Smooth muscle cell (in vitro differentiated cells): ENCODE measurements around the gene TARS3. TPM values are rescaled to one million over a fixed set of nuclear protein-coding genes. Genes with fewer than 3 reads are reported as not detected.
"Not testable (repeated sequence)": the region's sequence is repeated elsewhere in the genome, so short reads cannot be mapped to it uniquely, and the experiment has no call there.

Source experiments
- DNase-seq: peaks from one replicate; lab custom pipeline; 2025; ENCODE audit not compliant: unreplicated experiment; lab: John Stamatoyannopoulos, UW
- H2AFZ ChIP-seq: fragments of 200-600 bp; sonication (generic); 2 replicates; pipeline ENCODE4 v1.6.0; 2016; ENCODE audit warnings: antibody characterized with exemption, low read depth, mild to moderate bottlenecking
- H3F3A ChIP-seq: fragments of 200-600 bp; sonication (generic); 2 replicates; pipeline ENCODE4 v1.6.0; 2017; ENCODE audit warnings: antibody characterized with exemption, low read depth
- H3K27ac ChIP-seq: fragments of 200-600 bp; sonication (generic); 2 replicates; pipeline ENCODE4 v1.5.1; 2016; ENCODE audit warnings: low read depth, mild to moderate bottlenecking
- H3K27me3 ChIP-seq: fragments of 200-600 bp; sonication (generic); 2 replicates; pipeline ENCODE4 v1.6.1; 2016; ENCODE audit warnings: low read depth, mild to moderate bottlenecking
- H3K36me3 ChIP-seq: fragments of 200-600 bp; sonication (generic); 2 replicates; pipeline ENCODE4 v1.5.1; 2016; ENCODE audit warnings: low read depth
- H3K4me1 ChIP-seq: fragments of 200-600 bp; sonication (generic); 2 replicates; pipeline ENCODE4 v1.5.1; 2016; ENCODE audit warnings: low read depth
- H3K4me2 ChIP-seq: fragments of 200-600 bp; sonication (generic); 2 replicates; pipeline ENCODE4 v1.6.0; 2016; ENCODE audit warnings: mild to moderate bottlenecking
- H3K4me3 ChIP-seq: fragments of 200-600 bp; sonication (generic); 2 replicates; pipeline ENCODE4 v1.5.1; 2016; ENCODE audit warnings: mild to moderate bottlenecking
- H3K79me2 ChIP-seq: fragments of 200-600 bp; sonication (generic); 2 replicates; pipeline ENCODE4 v1.6.0; 2016; ENCODE audit warnings: low read depth, mild to moderate bottlenecking
- H3K9ac ChIP-seq: fragments of 200-600 bp; sonication (generic); 2 replicates; pipeline ENCODE4 v1.6.0; 2016; ENCODE audit warnings: low read depth
- H3K9me3 ChIP-seq: fragments of 200-600 bp; sonication (generic); replicated peaks from 2 replicates; pipeline ENCODE4 v1.5.1; 2016; ENCODE audit warnings: low read depth
- H4K20me1 ChIP-seq: fragments of 200-600 bp; sonication (generic); 2 replicates; pipeline ENCODE4 v1.6.0; 2016; ENCODE audit warnings: low read depth
- CTCF ChIP-seq: fragments of 200-600 bp; sonication (generic); IDR thresholded peaks from 2 replicates; pipeline ENCODE4 v1.5.1; 2017; ENCODE audit warnings: borderline replicate concordance, mild to moderate bottlenecking, antibody characterized with exemption; ENCODE audit not compliant: insufficient read depth, poor library complexity, severe bottlenecking
- WGBS: methylation state at CpG from one replicate; pipeline ENCODE4 v1.1.7; 2016; ENCODE audit warnings: low lambda C conversion rate; 5-methylcytosine and 5-hydroxymethylcytosine counted together
- polyA plus RNA-seq: library from polyadenylated mRNA; unstranded; fragments of >200 nt; fragmentation: Nextera tagmentation; extraction: Ambion mirVana; gene quantifications from 2 replicates; pipeline ENCODE4 v1.2.1, GENCODE V29; 2016
- total RNA-seq: library from RNA; depleted of rRNA; stranded (reverse); fragments of >200 nt; gene quantifications from 2 replicates; pipeline ENCODE4 v1.2.3, GENCODE V29; 2014

Gene TARS3
- total and polyA plus RNA-seq, 2 experiments from 2014 or later, result 20.0 to 23.0 TPM

GRCh38 chr15:101657968-101658784 lies 66.1 kb downstream of the TARS3 start:
- TF ChIP-seq CTCF, result no peak
- H4K20me1 ChIP-seq, result no peaks in the 10 kb centered on the region
- H3K4me2 ChIP-seq, result no peak overlapping the region
- 98% methylated on average over 9 of the region's 9 CpGs for WGBS
- H3F3A ChIP-seq, result peaks cover 10% of the 10 kb centered on the region
- no peak overlapping the region for H3K9ac ChIP-seq
- no peaks in the 10 kb centered on the region for H3K36me3 ChIP-seq
- no peaks in the 10 kb centered on the region for H3K79me2 ChIP-seq
- no peaks in the 10 kb centered on the region for H3K9me3 ChIP-seq
- no peak overlapping the region for H2AFZ ChIP-seq
- no peaks in the 10 kb centered on the region for H3K4me1 ChIP-seq
- H3K27ac ChIP-seq, result no peak overlapping the region
- no peak for DNase-seq
- no peaks in the 10 kb centered on the region for H3K27me3 ChIP-seq
- no peak overlapping the region for H3K4me3 ChIP-seq

- H3K4me1 ChIP-seq, result peaks cover 3% of the 10 kb centered on the region
- no peaks in the 10 kb centered on the region for H3K9me3 ChIP-seq
- no peak overlapping the region for H3K4me3 ChIP-seq
- no peak for DNase-seq
- no peak overlapping the region for H3K4me2 ChIP-seq
- no peaks in the 10 kb centered on the region for H4K20me1 ChIP-seq
- TF ChIP-seq CTCF, result no peak
- H3K27me3 ChIP-seq, result no peaks in the 10 kb centered on the region
- no peak overlapping the region for H3K27ac ChIP-seq
- WGBS, result 96% methylated on average over 10 of the region's 10 CpGs
- H3F3A ChIP-seq, result peaks cover 10% of the 10 kb centered on the region
- H3K9ac ChIP-seq, result no peak overlapping the region
- H3K36me3 ChIP-seq, result no peaks in the 10 kb centered on the region
- no peak overlapping the region for H2AFZ ChIP-seq
- no peaks in the 10 kb centered on the region for H3K79me2 ChIP-seq
Measured at GRCh38 chr15:101657171-101657570, 67.1 kb downstream of the TARS3 start.

- not testable (repeated sequence) for H3K36me3 ChIP-seq, H3K27ac ChIP-seq, DNase-seq, H2AFZ ChIP-seq, H3K9me3 ChIP-seq, H4K20me1 ChIP-seq, H3K4me3 ChIP-seq, H3K4me2 ChIP-seq, H3K9ac ChIP-seq, H3K27me3 ChIP-seq
- Histone ChIP-seq H3K79me2 (peaks cover 17% of the 10 kb centered on the region), H3F3A (peaks cover 12% of the 10 kb centered on the region), H3K4me1 (peaks cover 14% of the 10 kb centered on the region)
- WGBS, result 98% methylated on average over 10 of the region's 10 CpGs
Measured at GRCh38 chr15:101654624-101655337, 69.5 kb downstream of the TARS3 start.

- peaks cover 14% of the 10 kb centered on the region for H3K4me1 ChIP-seq
- no peak overlapping the region for H3K9ac ChIP-seq
- H3K27ac ChIP-seq, result peak overlapping the region; percentile 89
- no peak overlapping the region for H3K4me2 ChIP-seq
- no peak for TF ChIP-seq CTCF
- peaks cover 12% of the 10 kb centered on the region for H3F3A ChIP-seq
- no peak overlapping the region for H3K4me3 ChIP-seq
- no peaks in the 10 kb centered on the region for H3K9me3 ChIP-seq
- no peaks in the 10 kb centered on the region for H3K27me3 ChIP-seq
- H2AFZ ChIP-seq, result no peak overlapping the region
- 93% methylated on average over 8 of the region's 8 CpGs for WGBS
- H3K79me2 ChIP-seq, result peaks cover 23% of the 10 kb centered on the region
- DNase-seq, result no peak
- peaks cover 15% of the 10 kb centered on the region for H4K20me1 ChIP-seq
- H3K36me3 ChIP-seq, result no peaks in the 10 kb centered on the region
Measured at GRCh38 chr15:101654171-101654570, 70.1 kb downstream of the TARS3 start.
